GM21381 (cell line): Measurements from ENCODE around the gene SUDS3.
A peak's percentile ranks its signal among the peaks of the same experiment; 100 is the strongest.
"Not testable (repeated sequence)": the region's sequence is repeated elsewhere in the genome, so short reads cannot be mapped to it uniquely, and the experiment has no call there.

Experiments
- ATAC-seq: cut with Tn5 transposase; IDR thresholded peaks from one replicate; pipeline ENCODE4 v1.9.1; 2021; ENCODE audit warnings: mild to moderate bottlenecking, moderate library complexity; ENCODE audit not compliant: unreplicated experiment

The SUDS3 gene, protein sequence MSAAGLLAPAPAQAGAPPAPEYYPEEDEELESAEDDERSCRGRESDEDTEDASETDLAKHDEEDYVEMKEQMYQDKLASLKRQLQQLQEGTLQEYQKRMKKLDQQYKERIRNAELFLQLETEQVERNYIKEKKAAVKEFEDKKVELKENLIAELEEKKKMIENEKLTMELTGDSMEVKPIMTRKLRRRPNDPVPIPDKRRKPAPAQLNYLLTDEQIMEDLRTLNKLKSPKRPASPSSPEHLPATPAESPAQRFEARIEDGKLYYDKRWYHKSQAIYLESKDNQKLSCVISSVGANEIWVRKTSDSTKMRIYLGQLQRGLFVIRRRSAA

DNA sequence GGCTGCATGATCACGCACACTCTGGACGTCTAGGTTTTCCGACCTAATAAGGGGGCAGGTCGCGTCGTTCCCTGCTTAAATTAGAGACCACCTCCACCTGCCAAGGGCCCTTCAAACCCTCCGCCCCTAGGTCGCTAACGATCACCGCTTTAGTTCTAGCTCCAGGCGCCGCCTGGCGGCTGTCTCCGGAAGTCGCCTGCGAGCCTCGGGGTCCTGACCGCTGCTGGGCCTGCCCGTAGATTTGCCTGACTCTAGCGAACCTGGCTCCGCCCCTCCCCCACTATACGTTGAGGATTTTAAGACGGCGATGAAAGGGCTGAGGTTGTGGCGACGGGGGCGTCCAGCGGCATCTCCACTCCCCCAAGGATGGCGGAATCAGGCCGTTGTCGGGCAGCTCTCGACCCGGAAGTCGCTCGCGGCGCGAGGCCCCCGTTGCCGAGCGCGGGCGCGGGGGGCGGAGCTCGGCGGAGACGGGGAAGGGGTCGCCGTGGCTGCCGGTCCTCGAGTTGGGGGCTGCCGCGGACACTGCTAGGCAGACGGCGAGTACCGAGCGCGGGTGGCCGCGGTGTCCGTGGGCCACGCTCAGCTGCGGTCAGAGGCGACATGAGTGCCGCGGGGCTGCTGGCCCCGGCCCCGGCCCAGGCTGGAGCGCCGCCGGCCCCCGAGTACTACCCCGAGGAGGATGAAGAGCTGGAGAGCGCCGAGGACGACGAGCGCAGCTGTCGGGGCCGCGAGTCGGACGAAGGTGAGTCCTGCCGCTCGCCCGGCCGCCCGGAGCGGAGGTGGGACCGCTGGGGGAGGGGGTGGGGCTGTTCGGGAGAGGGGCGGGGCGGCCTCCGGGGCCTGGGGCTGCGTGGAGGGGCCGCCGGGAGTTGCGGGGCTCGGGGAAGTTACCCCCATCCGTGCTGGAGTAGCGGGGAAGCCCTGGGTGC, at the start of gene SUDS3:
TSS of gene SUDS3 (plus strand) at position 467 of the 932 bp plus-strand sequence. CDS start at position 604, 137 bp downstream.
- peak; percentile 29 for ATAC-seq

DNA sequence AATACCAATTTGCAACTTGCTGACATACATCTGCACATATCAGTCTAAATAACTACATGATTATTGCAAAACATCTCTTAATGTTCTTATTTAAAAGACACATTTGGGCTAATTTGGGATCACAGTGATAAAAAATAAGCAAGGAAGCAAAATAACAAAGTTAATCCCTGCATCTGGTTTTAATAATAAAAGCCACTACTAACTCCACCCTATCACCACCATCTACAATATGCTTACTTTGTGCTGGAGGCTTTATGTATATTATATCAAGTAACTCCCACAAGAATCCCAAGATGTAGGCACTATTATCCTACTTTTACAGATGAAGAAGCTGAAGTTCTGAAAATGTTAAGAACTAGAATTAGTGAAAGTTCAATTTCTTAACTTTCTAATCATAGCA, 49.4 kb upstream of the SUDS3 start:
- ATAC-seq: no peak

DNA sequence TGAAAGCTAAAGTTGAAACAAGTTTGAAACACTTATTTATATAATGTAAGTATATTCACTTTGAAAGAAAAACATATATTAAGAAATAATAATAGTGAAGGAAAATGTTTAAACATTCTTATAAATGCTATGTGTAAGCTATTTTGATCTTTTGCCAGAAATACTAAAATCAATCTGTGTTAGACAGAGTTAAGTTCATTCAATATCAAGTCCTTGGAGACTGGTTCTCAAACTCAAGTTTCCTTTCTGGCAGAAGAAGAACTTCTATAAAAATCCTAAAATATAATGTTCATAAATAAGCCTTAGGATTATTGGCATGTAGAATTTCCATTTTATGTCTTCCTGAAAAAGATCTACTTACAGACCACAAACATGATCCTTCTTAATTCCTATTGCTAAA, 49.0 kb upstream of the SUDS3 start:
- no peak for ATAC-seq

DNA sequence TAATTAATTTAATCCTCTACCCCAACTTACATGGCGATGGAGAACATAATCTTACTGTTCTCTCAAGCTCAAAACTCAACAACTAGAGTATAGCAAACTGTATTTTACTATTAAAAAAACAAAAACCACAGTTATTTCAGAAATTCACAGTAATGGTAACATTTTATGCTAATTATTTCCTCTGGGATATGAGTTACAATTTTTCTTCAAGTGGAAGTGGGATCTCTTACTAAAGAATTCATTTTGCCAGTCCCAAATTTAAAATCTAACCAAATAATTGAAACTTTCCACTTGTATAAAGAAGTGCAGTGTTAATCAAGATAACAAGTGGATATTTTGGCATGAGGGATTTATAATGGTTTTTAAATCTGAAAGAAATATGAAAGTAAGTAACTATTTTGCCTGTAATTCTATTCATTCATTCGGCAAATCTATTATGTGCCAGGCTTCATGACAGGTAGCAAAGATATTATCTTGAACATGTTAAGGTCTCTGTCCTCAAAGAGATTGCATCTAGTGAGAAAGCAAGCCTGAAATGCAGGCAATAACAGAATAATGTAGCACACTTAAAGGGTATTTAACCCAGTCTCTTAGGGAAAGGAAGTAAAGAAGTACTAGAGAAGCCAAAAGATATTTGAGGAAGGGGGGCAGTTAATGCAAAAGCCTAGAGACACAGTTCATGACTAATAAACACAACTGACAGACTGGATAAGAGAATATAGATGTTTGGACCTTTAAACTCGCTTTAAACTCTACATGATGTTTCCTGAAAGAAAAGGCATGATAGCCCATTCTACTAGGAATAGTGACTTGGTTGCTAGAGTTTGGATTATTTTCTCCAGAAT, 47.6 kb upstream of the SUDS3 start:
- no peak for ATAC-seq

DNA sequence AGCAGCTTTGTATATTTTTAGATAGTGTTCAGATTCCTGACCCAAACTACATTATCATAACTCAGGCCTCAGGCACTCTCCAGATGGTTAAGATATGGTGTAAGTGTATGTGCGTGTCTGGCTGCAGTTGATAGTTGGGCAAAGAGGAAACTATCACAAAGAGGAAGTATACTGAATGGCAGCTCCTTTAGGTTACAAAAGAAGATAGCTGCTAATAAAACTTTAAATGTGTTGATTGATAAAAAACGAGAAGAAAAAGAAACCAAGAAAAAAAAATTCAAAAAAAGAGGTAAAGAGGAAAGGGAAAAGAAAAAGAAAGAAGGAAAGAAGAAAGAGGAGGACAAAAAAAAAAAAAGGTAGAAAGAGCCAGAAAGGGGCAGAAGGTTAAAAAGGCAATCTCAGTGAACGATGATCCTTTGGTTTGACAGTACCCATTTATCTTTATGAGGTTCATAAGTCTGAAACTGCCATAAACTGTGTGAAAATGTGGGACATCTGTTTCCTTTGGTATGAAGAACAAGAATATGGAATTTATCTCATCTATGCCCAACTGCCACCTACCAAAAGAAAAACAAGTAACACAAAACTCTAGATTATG, 45.8 kb upstream of the SUDS3 start:
- ATAC-seq: peak; percentile 77

DNA sequence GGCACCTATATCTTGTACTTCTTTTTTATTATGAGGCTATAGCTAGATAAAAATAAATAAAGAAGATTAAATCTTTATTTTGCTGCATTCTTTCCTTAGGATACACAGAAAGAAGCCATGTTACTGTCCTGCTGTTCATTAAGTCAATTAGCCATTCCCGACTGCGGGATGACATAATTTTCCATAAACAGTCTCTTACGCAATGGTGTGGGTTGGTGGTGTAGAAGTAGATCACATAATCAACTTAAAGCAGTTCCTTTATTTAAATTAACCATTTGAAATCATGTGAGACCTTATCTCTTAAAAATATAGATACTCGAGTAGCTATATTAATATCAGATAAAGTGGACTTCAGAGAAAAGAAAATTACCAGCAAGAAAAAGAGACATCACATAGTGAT, 43.8 kb upstream of the SUDS3 start:
- no peak for ATAC-seq

DNA sequence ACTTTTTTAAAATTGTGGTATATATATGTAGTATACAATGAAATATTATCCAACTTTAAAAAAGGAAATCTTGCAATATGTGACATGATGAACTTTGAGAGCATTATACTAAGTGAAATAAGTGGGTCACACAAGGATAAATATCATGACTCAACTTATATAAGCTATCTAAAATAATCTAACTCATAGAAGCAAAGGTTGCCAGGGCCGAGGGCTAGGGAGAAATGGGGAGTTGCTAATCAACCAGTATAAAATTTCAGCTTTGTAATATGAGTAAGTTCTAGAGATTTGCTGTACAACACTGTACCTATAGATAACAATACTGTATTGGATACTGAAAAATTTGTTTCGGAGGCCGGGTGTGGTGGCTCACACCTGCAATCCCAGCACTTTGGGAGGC, 42.1 kb upstream of the SUDS3 start:
- no peak for ATAC-seq

DNA sequence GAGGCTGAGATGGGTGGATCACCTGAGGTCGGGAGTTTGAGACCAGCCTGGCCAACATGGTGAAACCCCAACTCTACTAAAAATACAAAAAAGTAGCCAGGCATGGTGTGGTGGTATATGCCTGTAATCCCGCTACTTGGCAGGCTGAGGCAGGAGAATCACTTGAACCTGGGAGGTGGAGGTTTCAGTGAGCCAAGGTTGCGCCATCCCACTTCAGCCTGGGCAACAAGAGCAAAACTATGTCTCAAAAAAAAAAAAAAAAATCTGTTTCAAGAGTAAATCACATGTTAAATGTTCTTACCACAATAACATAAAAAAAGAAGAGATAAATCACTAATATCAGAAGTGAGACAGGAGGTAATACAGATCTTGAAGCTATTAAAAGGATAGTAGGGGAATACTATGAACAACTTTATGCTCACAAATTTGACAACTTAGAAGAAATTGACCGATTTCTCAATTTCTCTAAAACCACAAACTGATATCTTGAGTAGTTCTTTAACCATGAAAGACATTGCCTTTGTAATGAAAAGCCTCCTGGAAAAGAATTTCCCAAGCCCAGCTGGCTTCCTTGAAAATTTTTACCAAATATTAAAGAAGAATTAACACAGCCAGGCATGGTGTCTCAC, 41.3 kb upstream of the SUDS3 start:
- ATAC-seq: no peak

DNA sequence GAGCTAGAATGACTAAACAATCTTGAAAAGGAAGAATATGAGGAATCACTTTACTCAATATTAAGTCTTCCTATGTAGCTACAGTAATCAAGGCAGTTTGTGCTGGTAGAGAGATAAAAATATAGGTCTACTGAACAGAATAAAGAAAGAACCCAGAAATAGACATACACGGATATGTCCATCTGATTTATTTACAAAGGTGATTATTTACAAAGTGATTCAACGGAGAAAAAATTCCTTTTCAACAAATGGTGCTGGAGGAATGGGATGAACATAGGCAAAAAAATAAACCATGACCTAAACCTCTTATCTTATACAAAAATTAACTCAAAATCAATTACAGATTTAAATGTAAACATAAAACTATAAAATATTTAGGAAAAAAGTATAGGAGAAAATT, 40.2 kb upstream of the SUDS3 start:
- no peak for ATAC-seq

DNA sequence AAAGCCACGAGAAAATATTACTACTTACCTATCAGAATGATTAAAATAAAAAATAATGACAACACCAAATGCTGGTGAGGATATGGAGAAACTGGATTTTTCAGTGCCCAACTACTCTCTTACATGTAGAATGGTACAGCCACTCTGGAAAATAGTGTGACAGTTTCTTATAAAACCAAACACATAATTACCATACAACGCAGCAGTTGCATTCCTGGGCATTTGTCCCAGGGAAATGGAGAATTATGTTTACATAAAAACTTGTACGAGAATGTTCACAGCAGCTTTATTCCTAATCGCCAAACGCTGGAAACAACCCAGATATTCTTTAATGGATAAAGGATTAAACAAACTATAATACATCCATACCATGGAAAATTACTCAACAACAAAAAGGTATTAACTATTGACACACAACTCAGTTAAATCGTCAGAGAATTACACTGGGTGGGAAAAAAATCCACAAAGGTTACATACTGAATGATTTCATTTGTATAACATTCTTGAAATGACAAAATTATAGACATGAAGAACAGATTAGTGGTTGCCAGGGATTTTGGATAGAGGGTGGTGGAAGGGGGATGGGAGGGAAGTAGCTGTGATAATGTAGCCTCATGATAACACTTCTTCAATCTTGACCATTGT, 39.0 kb upstream of the SUDS3 start:
- no peak for ATAC-seq

DNA sequence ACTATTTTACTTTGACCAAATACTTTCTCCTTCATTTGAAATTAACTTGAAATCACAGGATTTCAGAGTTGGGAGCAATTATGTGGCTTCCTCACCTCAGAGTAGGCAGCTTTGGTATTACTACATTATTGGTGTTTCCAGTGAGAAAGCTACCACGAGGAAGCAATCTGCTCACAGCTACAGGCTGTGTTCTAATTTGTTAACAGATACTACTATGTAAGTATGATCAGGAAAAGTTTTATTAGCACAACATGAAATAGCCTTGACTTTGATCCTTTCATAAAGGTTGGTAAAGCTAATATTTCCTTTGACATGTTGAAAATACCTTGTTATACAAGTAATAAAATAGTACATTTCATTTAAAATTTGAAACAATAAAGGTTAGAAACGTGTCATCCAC, 34.3 kb upstream of the SUDS3 start:
- ATAC-seq: no peak

DNA sequence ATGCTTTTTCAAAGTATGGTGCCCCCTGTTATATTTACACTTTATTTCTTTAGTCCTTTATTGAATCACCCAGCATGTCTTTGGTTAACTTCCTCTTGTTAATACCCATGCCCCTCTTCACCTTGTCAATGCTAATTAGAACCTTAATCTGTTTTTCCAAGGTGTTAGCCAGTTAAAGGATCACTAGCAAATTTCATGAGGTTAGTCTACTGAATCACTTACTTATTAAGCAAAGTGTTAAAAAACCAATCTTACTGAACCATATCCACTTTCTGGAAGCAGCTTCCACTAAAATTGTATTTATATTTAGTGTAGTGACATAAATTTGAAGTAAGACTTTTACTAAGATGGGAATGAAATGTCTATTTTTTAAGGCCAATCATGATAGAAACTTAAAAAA, 31.5 kb upstream of the SUDS3 start:
- ATAC-seq: no peak

DNA sequence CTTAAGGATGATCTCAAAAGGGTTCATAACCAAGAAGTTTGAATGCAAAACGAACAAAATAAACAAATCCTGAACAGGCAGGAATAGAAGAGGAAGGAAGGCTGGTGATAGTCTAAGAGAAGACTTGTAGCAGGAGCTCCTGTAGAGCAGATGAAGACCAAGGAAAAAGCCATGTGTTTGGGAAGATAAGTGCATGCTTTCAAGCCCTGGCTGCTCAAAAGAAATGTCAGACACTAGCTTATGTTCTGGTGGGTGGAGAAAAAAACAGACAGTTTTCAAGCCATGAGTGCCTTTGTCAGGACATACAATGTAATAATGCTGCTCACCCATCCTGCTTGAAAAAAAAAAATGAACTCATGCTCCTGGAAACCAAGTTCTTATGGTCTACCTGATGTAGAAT, 31.0 kb upstream of the SUDS3 start:
- no peak for ATAC-seq

DNA sequence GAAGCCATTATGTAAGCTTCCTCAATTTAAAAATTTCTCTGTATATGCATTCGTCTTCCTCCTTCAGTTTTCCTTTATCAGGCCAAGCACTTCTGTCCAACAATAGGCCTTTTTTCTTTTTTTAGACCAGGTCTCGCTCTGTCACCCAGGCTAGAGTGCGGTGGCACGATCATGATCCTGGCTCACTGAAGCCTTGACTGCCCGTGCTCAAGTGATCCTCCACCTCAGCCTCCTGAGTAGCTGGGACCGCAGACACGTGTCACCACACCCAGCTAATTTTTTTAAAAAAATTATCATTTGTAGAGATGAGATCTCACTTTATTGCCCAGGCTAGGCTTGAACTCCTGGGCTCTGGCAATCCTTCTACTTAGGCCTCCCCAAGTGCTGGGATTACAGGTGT, 29.5 kb upstream of the SUDS3 start:
- peak; percentile 68 for ATAC-seq

DNA sequence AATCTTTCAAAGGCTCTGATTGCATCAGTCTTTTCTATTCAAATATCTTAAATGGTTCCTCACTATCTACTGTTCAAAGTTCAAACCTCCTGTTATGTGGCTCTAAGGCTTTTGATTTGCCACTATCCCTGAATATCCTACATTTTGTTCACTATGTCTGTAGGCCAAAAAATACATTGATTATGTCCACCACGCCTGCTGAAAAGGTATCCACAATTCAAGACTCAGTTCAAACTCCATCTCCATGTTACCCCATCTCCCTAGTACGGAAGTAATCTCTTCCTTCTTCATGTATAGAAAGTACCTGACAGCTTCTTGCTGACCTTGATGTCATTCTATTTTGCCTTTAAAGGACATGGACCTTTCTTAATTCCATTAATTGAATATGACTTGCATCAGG, 28.4 kb upstream of the SUDS3 start:
- no peak for ATAC-seq

DNA sequence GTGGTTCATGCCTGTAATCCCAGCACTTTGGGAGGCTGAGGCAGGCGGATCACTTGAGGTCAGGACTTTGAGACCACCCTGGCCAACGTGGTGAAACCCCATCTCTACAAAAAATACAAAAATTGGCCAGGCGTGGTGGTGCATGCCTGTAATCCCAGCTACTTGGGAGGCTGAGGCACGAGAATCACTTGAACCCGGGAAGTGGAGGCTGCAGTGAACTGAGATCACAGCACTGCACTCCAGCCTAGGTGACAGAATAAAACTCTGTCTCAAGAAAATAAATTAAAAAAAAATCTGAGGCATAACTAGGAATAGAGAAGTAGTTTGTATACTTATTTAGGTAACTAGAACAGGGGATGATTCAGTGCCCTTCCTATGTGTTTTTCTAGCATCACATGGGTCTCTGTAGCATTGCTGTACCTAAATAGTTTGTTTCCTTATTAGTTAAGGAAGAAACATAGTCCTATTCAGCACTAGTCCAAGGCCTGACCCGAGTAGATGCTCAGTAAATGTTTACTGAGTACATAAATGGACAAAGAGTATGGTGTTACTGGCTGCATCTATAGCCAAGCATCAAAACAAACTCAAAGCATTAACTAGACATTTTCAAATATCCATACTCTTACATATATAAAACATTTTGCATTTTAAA, 25.3 kb upstream of the SUDS3 start:
- ATAC-seq: no peak

DNA sequence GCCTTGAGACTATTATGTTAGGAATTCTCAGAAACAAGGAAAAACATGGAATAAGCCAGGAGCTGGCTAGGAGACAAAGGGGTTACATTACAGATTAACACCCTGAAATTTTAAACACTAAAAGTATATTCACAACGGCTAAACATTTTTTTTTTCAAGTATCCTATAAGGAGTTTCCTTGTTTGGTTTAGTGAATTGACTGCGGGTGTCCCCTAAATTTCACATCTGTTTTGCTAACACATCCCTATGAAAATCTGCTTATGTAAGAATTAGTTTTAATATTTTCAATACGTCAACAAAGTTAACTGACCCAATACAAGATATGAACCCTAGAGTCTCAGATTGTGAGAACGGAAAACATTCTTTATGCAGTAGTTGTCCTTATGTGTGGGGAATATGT, 22.6 kb upstream of the SUDS3 start:
- ATAC-seq: no peak

DNA sequence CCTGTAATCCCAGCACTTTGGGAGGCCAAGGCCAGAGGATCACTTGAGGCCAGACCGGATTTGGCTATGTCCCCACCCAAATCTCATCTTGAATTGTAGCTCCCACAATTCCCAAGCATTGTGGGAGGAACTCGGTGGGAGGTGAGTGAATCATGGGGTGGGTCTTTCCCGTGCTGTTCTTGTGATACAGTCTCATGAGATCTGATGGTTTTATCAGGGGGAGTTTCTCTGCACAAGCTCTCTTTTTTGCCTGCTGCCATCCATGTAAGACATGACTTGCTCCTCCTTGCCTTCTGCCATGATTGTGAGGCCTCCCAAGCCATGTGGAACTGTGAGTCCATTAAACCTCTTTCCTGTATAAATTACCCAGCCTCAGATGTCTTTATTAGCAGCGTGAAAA, 21.9 kb upstream of the SUDS3 start:
- not testable (repeated sequence) for ATAC-seq

DNA sequence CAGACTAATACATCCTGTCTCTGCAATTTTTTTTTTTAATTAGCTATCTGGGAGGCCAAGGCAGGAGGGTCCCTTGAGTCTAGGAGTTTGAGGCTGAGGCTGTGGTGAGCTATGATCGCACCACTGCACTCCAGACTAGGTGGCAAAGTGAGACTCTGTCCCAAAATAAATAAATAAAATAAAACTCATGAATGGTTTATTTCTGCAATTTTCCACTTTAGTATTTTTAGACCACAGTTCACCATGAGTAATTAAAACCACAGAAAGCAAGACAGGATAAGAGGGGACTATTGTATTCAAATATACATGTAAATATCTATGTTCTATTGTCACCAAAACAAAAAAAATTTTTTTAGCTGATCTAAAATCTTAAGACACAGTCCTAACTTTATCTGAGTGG, 21.5 kb upstream of the SUDS3 start:
- ATAC-seq: no peak
